CD4-positive, alpha-beta T cell treated with Interleukin-6 at 100 ng/mL for 8 hours (primary cell): ENCODE data around the gene WWTR1.

Experiments used
- DNase-seq: peaks from one replicate; pipeline ENCODE4 v3.0.0-alpha.2; 2020; ENCODE audit warnings: mixed read lengths, low spot score

The WWTR1 gene

GRCh38 chr3:149657926-149658743 lies at the start of gene WWTR1:
TSS of gene WWTR1 (minus strand) at chr3:149658025. CDS start at chr3:149657306, 719 bp downstream.
- DNase-seq: no peak

GRCh38 chr3:149706905-149707304 lies 49.1 kb upstream of the WWTR1 start:
- DNase-seq: no peak

- no peak for DNase-seq
Measured at GRCh38 chr3:149705416-149705815, 47.6 kb upstream of the WWTR1 start.

GRCh38 chr3:149703466-149703865 lies 45.6 kb upstream of the WWTR1 start:
- no peak for DNase-seq

- no peak for DNase-seq
Measured at GRCh38 chr3:149702691-149703441, 45.0 kb upstream of the WWTR1 start.

DNA sequence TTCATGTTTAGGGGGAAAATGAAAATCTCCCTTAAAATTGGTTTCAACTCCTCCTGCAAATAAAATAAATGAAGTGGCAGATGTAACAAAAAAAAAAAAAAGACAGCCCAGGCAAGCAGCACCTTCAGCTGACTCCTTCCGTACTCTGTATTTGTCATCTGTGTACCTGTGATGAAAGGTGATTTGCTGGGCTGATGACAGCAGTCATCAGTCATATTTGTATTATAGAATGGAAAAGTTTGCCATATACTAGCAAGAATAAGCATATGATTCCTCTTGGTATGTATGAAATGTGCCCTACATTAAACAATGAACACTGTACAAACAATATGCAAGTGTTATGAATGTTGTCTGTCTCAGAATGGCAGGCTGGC lies 44.1 kb upstream of the WWTR1 start:
- DNase-seq: no peak

GRCh38 chr3:149701206-149701976 lies 43.6 kb upstream of the WWTR1 start:
- no peak for DNase-seq

DNA sequence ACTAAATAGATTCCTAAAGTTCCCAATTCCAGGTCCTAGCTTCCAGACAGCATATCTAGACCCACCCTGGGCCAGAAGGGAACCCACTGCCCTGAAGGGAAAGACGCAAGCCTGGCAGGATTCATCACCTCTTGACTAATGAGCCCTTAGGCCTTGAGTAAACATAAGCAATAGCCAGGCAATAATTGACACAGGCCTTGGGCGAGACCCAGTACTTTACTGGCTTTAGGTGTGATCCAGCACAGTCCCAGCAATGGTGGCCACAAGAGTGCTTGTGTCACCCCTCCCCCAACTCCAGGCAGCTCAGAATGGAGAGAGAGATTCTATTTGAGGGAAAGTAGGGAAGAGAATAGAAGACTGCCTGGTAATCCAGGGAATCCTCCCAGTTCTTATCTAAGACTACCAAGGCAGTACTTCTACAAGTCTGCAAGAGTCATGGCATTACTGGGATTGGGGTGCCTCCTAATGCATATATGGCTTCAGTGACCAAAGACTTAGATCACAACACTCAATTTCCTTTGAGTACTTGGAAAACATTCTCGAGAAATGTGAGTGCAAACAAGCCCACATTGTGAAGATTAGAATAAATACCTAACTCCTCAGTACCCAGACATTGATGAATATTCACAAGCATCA lies 30.4 kb upstream of the WWTR1 start:
- no peak for DNase-seq

DNA sequence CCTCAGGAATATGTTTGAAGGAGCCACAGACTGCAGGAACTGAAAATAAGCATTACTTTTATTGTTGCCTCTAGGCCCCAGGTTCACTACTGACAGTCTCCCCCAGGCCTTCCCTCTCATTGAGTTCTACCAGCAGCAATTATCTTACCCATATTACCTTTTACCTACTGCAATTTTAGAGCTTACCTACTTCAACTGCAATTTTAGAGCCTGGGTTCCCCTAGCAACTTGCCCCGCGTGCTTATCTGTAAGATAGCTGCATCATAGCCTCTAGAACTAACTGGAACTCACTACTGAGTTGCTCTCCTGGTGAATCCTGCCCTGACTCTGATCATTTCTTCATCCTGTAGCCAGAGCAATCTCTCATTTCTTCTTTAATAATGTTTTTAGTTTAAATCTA lies 29.2 kb upstream of the WWTR1 start:
- no peak for DNase-seq

- no peak for DNase-seq
Measured at GRCh38 chr3:149678351-149678950, 20.6 kb upstream of the WWTR1 start.

DNA sequence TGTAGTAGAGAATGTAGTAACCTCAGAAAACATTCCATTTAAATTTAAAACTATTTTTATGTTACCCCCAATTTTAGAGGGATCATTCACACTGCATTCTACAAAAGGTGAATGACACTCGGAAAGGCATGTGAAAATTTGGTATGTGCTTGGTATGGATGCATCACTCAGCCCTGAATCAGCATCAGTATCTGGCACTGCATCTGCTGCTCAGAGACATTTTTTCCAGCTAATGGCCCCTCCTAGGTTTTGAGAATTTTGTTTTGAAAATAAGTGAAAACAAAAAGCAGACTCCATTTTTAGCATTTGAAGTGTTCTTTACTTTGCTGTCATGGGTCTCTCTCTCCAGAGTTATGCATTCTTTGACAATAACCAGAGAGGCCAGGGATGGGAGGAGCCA lies 15.6 kb upstream of the WWTR1 start:
- DNase-seq: no peak

- DNase-seq: no peak
Measured at GRCh38 chr3:149670742-149671492, 13.1 kb upstream of the WWTR1 start.

DNA sequence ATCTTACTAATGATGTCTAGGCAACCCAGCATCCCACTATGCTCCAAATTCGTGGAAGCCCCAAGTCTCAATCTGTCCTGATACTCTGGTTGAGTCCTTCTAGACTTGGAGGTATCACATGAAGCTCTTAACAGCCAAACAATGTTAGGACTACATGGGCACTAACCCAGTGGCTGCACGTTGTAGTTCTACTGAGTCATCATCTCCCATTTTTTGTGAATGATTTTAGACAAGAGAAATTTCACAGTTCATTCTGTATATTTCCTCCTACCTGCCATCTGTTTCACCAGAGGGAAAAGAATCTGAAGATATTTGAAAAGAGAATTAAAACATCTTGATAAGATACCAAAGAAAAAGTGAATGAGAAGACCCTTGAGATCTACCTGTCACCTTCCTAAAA lies 9.8 kb upstream of the WWTR1 start:
- DNase-seq: no peak

GRCh38 chr3:149663966-149664365 lies 6.1 kb upstream of the WWTR1 start:
- DNase-seq: no peak

DNA sequence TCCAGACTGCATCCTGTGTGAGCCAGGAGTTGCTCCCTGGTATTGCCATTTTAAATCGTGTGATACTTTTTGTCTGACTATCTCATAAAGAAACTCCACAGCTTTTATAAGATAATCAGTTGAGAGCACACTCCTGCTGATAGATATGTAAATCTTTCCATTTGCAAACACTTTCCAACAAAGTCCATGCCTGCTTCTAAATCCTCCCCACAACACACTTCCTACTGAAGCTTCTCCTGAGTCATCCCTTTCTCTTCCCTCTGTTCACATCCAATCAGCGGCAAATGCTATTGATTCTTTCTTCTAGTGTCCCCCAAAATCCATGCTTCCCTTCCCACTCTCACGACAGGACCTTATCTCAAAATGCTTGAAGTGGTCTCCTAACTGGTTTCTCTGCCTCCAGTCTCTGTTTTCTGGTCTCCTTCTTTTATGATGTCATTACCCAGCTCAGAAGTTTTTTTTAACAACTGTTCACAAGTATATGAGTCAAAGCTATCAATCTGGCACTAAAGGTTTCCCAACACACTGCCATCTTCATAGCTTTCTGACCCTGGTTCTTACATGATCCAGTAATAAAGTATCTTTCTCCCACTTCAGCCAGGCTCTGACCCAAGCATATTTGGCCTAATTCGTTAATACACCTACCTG lies 4.5 kb upstream of the WWTR1 start:
- no peak for DNase-seq

DNA sequence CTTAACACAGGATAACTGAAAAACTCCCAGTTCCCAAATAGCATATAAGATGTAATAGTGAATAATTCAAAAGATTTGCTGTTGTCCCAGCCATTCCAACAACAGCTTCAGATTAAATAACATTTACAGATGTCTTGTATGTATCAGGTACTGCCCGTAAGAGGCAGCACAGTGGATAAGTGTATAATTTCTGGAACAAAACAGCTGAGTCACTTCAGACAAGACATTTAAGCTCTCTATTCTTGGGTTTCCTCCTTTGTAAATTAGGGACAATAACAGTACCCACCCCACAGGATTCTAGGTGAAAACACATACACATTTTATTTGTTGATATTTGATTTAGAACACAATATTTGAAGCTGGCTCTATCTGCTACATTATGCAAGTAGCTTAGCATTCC lies 2.6 kb upstream of the WWTR1 start:
- DNase-seq: no peak

GRCh38 chr3:149658744-149659497 lies 1.1 kb upstream of the WWTR1 start:
- no peak for DNase-seq

- no peak for DNase-seq
Measured at GRCh38 chr3:149657321-149657925, 402 bp downstream of the WWTR1 start.

DNA sequence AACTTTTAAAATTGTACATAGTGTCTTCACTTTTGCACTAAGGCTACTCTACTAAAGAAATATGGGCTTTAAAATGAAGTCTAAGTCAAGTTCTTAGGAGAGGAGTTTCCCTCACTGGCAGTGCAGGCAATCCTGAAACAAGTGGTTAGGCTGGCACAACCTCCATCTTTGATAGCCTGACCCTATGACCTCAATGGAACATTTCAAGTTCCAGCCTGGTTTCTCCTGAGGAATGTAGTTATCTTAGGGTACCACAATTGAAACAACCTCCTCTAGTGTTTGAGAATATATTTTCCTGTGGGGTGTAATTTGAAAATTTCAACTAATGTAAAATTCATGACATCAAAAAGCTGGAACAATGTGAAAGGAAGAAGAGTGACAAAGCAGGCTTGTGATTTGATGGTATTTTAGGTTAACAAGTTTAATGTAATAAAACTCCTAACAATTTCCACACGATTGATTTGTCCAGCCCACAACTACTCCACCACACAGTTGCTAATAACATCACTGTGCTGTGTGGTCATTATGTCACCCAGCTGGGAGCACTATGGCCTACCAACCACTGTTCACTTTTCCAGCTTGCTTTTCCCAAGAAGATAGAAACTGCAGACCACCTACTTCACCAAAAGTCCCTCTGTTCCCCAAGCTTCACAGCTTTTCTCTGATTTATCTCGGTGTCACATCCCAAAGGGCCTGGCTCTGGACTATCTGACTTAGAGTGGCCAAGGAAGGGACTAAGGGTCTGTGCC lies 1.8 kb downstream of the WWTR1 start:
- DNase-seq: no peak
